NCI-H1436 (cell line): ENCODE data around the gene ATP5ME.
A peak's percentile ranks its signal among the peaks of the same experiment; 100 is the strongest.
"Not testable (repeated sequence)": the region's sequence is repeated elsewhere in the genome, so short reads cannot be mapped to it uniquely, and the experiment has no call there.

Experiments used
- DNase-seq: peaks from one replicate; lab custom pipeline; 2025; lab: John Stamatoyannopoulos, UW

Gene ATP5ME, protein sequence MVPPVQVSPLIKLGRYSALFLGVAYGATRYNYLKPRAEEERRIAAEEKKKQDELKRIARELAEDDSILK

DNA sequence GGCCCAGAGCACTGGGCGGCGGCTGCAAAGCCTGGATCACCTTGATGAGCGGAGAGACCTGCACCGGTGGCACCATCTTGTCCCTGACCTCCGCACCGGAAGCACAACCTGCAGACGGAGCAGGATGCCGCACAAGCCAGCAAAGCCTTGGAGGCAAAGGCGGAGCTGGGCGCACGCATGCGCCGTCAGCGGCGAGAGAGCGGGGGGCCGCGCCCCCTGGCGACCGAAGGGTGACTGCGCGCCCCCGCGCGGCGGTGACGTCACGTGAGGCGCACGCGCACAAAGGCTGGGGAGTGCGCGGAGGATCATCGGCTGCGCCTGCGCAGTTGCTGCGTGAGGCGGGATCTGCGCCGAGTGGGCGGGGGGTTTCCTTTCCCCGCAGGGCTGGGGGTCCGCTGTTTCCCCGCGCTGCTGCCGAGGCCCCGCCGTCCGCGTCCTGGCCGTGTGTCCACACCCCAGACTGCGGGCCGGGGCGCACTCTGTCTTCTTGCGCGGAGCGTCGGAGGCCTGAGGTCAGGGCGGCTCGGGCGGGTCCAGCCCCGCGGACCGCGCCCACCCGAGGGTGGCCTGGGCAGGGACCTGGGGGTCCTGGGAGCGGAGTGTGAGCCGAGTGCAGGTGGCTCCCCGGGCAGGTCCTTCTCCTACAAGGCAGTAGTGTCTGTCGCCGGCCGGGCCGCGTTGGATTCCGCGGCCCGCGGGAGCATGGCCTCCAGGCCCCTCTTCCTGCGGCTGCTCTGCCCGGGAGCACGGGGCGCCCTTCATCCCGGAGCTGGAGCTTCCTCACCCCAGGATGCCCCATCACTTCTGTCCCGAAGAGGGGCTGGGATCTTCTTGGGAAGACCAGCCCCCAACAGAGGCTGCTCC, at the start of gene ATP5ME, which contains the start of gene MYL5:
TSS of gene ATP5ME (minus strand) at position 105 of the 864 bp plus-strand sequence. CDS start at position 76, 29 bp downstream.
TSS of gene MYL5 (plus strand) at position 371 of the 864 bp plus-strand sequence. CDS start 3,485 bp downstream, outside the sequence.
- peak; percentile 95 for DNase-seq

DNA sequence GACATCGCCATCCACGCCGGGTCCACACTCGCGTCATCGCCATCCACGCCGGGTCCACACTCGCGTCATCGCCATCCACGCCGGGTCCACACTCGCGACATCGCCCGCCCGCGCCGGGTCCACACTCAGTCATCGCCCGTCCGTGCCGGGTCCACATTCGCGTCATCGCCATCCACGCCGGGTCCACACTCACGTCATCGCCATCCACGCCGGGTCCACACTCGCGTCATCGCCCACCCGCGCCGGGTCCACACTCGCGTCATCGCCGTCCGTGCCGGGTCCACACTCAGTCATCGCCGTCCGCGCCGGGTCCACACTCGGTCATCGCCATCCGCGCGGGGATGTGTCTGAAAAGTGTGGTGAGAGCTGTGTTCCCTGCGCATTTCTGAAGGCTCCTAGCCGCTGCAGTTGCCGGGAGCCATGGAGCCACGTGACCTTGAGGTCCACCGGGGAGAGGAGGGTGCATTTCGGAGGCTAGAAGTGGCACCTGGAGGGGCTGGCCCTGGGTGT, 48.8 kb upstream of the ATP5ME start:
- DNase-seq, result no peak

DNA sequence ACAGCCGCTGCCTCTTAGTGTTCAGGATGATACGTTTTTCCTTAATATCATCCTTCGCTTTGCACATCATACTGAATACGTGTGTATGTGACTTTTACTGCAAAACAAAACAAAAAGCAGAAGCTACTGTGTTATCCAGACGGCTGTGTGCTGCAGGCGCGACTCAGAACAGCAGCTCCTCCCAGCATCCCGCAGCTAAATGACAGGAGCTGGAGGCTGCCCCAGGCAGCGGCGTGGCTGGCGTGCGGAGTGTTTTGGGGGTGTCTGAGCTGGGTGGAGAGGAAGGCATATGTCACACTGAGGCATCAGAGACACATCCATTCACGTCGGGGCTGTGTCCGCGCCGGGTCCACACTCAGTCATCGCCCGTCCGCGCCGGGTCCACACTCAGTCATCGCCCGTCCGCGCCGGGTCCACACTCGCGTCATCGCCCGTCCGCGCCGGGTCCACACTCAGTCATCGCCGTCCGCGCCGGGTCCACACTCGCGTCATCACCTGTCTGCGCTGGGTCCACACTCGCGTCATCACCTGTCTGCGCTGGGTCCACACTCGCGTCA, 48.2 kb upstream of the ATP5ME start:
- no peak for DNase-seq

DNA sequence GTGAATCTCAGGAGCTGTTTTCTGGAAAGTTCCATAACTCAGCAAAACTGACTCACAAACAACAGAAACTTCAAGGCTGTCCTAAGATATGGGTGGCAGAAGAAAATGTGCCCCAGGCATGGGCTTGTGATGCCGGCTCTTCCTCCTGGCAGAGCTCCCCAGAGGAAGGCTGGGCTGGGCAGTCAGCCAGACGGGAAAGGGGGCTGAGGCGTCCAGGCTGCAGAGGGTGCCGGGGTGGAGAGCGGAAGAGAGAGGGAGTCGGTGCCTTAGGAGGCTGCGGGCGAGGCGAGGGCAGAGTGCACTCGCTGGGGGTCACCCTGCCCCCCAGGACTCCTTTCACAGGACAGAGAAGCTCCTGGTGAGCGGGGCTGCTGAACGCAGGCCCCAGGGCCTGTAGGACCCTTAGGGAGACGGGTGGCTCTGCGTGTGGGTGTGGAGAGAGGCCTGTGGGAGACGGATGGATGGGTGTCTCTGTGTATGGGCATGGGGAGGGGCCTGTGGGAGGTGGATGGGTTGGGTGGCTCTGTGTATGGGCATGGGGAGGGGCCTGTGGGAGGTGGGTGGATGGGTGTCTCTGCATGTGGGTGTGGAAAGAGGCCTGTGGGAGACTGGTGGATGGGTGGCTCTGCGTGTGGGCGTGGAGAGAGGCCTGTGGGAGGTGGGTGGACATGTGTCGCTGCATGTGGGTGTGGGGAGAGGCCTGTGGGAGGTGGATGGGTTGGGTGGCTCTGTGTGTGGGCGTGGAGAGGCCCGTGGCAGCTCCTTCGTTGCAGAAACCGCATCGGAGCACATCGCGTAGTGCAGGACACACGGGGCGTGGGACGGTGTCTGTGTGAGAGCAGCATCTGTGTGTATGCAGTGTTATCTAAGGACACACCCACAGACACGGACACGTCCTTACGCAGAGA, 47.4 kb upstream of the ATP5ME start:
- DNase-seq, result no peak

DNA sequence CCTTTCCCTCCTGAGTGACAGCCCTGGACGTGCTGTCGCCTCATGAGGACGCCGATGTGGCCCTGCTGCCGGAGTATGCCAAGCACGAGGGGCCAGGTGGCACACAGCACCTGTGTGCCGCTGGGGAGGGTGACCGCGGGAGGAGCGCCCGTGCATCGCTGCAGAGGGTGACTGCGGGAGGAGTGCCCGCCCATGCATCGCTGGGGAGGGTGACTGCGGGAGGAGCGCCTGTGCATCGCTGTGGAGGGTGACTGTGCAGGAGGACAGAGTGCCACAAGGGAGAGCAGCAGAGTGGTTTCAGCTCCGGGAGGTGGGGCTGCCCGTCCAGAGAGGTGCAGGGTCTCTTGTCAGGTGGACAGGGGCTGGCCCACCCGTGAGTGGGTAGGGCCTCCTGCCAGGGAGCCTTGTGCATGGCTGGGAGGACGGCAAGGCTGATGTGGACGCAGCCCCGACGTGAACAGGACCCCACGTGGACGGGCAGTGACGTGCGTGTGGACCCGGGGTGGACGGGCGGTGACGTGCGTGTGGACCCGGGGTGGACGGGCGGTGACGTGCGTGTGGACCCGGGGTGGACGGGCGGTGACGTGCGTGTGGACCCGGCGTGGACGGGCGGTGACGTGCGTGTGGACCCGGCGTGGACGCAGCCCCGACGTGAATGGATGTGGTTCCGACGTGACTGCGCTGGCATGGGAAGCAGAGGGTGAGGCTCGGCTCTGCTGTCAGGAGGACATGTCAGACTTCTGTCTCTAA, 46.2 kb upstream of the ATP5ME start:
- DNase-seq, result no peak

DNA sequence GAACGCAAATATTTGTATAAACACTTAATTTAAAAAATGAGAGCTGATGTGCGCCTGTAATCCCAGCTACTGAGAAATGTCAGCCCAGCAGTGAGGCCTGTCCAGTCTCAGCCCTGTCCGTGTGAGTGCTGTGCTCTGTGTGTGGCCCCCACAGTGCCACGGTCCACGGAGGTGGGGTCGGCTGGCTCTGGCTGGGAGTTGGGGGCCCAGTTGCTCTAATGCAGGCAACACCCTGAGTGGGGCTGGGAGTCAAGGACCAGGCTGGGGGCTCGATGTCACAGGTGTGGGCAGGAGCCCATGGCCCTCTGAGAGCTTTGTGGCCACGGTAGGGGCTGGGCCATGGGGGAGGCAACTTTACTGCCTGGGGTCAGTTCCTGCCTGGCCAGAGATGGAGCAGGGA, 44.4 kb upstream of the ATP5ME start:
- no peak for DNase-seq

DNA sequence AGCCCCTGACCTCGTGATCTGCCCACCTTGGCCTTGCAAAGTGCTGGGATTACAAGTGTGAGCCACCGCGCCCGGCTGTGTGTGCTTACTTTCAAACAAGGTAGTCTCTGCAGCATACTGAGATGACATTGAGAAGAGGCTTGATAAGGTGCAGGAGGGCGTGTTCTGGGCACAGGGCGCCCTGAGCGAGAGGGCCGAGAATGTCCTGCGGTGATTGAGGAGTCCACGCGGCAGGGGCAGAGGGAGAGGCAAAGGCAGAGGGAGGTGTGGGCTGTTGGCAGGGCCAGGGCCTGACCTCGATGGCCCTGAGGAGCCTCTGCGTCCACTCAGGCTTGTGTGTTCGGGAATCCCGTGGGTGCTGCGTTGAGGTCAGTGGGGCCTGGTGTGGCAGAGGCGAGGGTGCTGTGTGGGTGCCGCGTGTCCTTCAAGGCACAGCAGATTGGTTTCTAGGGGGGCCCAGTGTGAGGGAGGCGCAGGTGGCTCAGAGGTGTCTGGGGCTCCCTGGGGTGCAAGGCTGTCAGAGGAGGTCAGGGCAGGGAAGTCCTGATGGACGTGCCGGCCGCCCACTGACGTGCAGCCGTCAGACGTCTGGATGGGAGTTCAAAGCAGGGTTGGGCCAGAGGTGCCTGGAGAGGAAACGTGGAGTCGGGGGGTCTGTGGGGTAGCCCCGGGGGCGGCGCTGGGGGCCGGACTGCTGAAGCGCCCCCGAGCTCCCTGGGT, 43.7 kb upstream of the ATP5ME start:
- DNase-seq, result no peak

DNA sequence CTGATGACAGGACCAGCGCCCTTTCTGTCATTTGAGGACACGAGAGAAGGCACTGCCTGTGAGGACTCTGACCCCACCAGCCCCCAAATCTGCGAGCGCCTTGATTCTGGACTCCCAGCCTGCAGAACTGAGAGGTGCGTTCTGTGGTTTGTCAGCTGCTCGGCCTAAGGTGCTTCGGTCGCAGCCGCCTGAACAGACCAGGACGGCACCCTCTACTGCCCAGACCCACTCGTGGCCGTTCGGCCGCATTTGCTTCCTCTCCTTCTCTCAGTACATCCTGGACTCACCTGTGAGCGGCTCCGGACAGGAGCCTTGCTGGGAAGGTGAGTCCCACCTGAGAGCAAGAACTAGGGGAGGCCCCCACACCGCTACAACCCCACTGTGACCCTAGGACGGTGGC, 40.0 kb upstream of the ATP5ME start:
- no peak for DNase-seq

DNA sequence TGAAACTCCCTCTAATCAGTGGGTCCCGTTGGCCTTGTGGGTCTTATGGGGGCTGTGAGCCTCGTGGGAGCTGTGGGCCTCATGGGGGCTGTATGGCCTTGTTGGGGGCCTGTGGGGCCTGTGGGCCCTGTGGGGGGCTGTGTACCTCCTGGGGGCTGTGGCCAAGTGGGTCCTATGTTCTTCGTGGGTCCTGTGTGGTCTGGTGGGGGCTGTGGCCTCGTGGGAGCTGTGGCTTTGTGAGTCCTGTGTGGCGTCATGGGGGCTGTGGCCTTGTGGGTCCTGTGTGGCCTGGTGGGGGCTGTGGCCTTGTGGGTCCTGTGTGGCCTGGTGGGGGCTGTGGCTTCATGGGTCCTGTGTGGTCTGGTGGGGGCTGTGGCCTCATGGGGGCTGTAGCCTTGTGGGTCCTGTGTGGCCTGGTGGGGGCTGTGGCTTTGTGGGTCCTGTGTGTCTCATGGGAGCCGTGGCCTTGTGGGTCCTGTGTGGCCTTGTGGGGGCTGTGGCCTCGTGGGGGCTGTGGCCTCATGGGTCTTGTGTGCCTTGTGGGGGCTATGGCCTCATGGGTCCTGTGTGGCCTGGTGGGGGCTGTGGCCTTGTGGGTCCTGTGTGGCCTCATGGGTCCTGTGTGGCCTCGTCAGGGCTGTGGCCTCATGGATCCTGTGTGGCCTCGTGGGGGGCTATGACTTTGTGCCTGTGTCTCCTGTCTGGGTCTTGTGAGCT, 39.0 kb upstream of the ATP5ME start:
- DNase-seq, result no peak

DNA sequence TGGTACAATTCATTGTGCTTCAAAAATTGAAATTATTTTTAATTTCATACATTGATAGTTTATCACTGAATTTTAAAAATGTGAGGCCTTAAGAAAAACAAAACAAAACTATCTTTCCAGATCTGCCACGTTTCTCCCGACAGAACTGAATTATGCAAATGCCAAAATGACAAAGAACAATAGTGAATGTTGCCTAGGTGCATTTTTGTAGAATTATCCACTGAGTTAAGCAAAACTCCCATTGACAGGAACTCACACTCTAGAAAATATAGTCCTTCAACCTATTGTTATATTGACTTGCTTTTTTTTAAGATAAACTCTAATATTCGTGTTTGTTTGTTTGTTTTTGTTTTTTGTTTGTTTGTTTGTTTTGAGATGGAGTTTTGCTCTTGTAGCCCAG, 38.0 kb upstream of the ATP5ME start:
- DNase-seq, result no peak

DNA sequence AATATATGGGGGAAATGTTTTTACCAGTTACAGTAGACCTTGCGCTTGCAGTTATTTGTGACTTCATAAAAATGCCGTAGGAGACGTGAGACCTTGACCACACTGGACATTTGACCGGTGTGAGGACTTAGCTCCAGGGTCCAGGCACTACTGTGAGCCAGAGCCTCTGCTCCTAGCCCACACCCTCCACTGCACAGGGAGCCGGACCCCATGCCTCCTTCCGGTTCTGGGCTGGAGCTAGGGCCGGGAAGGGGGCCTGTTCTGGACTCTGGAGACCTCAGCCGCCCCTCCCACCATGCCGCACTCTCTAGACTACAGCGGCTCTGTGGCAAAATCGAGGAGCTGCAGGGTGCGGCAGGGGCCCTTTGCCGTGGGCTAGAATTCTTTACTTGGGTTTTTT, 36.8 kb upstream of the ATP5ME start:
- DNase-seq, result no peak

DNA sequence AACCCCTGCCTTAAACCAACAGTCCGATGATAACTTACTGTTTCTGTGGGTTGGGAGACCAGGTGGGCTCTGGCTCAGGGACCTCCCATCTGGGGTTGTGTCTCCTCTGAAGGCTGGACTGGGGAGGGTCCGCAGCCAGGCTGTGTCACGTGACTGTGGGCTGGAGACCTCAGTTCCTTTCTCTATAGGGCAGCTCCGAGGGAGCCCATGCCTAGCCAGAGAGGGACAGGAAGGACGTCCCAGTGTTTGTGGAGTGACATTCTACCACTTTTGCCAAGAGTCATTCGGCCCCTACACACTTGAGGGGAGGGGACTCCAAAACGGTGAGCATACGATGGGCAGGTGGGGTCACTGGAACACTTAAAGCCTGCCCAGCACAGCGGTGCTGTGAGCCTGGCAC, 36.0 kb upstream of the ATP5ME start:
- no peak for DNase-seq

DNA sequence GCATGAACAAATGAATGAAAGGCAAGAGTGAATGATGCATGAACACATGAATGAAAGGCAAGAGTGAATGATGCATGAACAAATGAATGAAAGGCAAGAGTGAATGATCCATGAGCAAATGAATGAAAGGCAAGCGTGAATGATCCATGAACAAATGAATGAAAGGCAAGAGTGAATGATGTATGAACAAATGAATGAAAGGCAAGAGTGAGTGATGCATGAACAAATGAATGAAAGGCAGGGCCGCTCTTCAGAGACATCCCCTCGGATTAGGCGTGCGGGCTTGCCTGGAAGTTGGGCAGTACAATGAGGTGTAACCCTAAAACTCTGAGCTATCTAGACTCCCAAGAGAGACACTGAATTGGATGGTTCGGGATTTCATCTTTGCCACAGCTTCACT, 35.3 kb upstream of the ATP5ME start:
- DNase-seq, result no peak

DNA sequence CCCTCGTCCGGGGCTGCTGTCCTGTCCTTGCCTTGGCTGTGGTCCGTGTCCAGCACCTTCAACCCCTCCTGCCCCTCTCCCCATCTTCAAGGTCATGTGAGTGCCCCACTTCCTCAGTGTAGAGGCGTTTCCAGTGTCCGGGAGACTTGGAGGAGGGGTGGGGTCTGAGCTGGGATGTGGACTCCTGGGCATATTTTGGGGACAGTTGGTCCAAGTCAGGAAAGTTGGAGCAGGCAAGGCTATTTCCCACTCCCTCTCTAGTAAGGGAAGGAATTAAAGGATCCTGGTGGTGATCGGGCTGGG, 34.5 kb upstream of the ATP5ME start:
- no peak for DNase-seq

DNA sequence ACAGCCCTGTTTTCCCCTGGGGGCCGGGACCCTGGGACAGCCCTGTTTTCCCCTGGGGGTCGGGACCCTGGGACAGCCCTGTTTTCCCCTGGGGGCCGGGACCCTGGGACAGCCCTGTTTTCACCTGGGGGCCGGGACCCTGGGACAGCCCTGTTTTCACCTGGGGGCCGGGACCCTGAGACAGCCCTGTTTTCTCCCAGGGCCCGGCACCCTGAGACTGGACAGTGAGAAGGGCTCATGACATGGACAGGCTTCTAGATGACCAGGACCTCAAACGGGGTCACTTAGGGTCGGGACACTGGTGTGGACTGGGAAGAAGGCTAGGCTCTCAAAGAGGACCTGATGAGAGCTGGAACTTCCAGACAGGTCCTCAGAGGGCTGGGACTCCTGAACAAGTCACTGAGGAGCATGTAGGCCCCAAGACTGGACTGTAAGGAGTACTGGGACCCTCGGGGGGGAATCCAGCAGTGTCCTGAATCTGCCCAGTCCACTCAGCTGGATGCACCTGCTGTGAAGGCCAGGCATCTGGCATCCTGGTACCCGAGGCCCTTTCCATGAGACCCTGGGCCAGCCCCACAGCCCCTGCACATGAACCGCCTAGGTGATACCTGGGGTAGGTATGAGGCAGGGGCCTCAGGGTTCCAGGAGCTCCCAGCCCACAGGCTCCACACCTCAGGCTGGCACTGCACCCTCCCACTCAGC, 34.0 kb upstream of the ATP5ME start:
- DNase-seq, result no peak

DNA sequence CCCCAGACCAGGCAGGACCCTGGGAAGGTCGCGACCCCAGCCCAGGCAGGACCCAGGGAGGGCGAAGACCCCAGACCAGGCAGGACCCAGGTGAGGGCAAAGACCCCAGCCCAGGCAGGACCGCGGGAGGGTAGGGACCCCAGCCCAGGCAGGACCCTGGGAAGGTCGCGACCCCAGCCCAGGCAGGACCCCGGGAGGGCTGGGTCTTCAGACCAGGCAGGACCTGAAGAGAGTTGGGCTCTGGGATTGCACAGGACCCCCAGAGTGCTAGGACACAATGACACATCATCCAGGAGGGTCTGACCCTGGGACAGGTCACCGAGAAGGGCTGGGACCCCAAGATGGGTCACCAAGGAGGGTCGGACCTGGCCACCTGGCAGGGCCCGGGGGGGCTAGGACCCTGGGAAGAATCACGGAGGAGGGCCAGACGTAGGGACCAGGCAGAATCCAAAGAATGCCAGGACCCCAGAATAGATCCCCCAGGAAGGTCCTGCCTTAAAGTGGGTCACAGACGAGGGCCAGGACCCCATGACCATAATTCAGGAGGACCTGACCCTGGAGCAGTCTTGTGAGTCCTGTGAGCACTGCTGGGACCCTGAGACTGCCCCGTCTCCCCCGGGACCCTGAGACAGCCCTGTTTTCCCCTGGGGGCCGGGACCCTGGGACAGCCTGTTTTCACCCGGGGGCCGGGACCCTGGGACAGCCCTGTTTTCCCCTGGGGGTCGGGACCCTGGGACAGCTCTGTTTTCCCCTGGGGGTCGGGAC, 32.9 kb upstream of the ATP5ME start:
- no peak for DNase-seq

DNA sequence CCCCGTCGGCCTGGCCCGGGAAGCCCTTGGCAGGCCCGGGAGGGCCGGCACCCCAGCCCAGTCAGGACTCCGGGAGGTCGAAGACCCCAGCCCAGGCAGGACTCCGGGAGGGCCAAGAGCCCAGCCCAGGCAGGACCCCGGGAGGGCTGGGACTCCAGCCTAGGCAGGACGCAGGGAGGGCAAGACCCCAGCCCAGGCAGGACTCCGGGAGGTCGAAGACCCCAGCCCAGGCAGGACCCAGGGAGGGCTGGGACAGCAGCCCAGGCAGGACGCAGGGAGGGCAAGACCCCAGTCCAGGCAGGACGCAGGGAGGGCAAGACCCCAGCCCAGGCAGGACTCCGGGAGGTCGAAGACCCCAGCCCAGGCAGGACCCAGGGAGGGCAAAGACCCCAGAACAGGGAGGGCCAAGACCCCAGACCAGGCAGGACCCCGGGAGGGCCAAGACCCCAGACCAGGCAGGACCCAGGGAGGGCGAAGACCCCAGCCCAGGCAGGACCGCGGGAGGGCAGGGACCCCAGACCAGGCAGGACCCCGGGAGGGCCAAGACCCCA, 32.1 kb upstream of the ATP5ME start:
- DNase-seq, result not testable (repeated sequence)

DNA sequence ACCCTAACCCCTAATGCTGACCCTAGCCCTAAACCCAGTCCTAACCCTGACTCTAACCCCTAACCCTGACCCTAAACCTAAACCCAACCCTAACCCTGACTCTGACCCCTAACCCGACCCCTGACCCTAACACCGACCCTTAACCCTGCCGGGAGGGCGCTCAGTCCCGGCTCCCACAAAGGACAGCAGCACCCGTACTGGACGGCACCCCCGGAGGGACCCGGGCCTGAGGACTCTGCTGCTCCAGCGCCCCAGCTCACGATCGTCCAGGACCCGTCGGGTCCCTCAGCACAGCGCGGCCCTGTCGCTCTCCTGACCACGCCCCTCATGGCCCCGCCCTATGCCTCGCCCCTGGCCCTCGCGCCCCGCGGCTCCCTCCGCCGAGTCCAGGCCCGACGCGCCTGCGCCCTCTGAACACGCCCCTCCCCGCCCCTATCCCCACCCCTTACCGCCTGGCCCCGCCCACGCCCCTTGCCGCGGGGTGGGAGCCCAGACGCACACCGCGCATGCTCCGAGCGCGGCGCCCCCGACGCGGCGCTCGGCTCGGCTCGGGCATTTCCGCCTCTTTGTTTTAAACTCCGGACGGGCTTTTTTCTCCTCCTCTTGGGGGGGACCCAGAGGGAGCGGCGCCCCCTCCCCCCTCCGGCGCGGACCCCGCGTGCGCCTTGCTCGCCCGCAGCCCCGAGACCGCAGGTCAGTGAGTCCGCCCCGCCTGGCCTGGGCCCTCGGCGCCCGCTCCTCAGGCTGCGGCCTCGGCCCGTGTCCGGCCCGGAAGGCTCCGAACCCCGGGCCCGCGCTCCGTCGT, 31.4 kb upstream of the ATP5ME start, which contains the start of gene PCGF3:
TSS of gene PCGF3 (plus strand) at position 555 of the 805 bp plus-strand sequence. CDS start 27,849 bp downstream, outside the sequence.
- peak; percentile 93 for DNase-seq
